A204.1 (cell line): ENCODE data around the gene PLPPR1.

Experiments used
- FAIRE-seq: peaks from 2 replicates; lab custom pipeline; 2012; peaks lifted over from hg19 to GRCh38; lab: Jason Lieb, UNC

Gene PLPPR1

GRCh38 chr9:101050650-101051049 is 22.1 kb downstream of the PLPPR1 start:
- no peak for FAIRE-seq

GRCh38 chr9:101054657-101055056 is 26.1 kb downstream of the PLPPR1 start:
- no peak for FAIRE-seq

GRCh38 chr9:101055516-101055915 is 27.0 kb downstream of the PLPPR1 start:
- no peak for FAIRE-seq

- FAIRE-seq = no peak
Observed at GRCh38 chr9:101062686-101063085, 34.2 kb downstream of the PLPPR1 start.

- FAIRE-seq = no peak
Observed at GRCh38 chr9:101063192-101063591, 34.7 kb downstream of the PLPPR1 start.

GRCh38 chr9:101064206-101064605 is 35.7 kb downstream of the PLPPR1 start:
- no peak for FAIRE-seq

GRCh38 chr9:101065930-101066329 is 37.4 kb downstream of the PLPPR1 start:
- no peak for FAIRE-seq

GRCh38 chr9:101068696-101069095 is 40.2 kb downstream of the PLPPR1 start:
- no peak for FAIRE-seq

- FAIRE-seq = no peak
Observed at GRCh38 chr9:101072259-101072658, 43.7 kb downstream of the PLPPR1 start.

- no peak for FAIRE-seq
Observed at GRCh38 chr9:101073122-101073521, 44.6 kb downstream of the PLPPR1 start.

GRCh38 chr9:101081641-101082040 is 53.1 kb downstream of the PLPPR1 start:
- FAIRE-seq = no peak

- FAIRE-seq = no peak
Observed at GRCh38 chr9:101083448-101084202, 55.1 kb downstream of the PLPPR1 start.

GRCh38 chr9:101087426-101087825 is 58.9 kb downstream of the PLPPR1 start:
- FAIRE-seq = no peak

GRCh38 chr9:101092922-101093321 is 64.4 kb downstream of the PLPPR1 start:
- no peak for FAIRE-seq

- no peak for FAIRE-seq
Observed at GRCh38 chr9:101093620-101094019, 65.1 kb downstream of the PLPPR1 start.

- FAIRE-seq = no peak
Observed at GRCh38 chr9:101094686-101095085, 66.2 kb downstream of the PLPPR1 start.

- FAIRE-seq = no peak
Observed at GRCh38 chr9:101097210-101097609, 68.7 kb downstream of the PLPPR1 start.

GRCh38 chr9:101098392-101098791 is 69.9 kb downstream of the PLPPR1 start:
- no peak for FAIRE-seq

- FAIRE-seq = no peak
Observed at GRCh38 chr9:101114317-101114716, 85.8 kb downstream of the PLPPR1 start.

- no peak for FAIRE-seq
Observed at GRCh38 chr9:101115102-101115501, 86.6 kb downstream of the PLPPR1 start.

GRCh38 chr9:101117161-101117560 is 88.6 kb downstream of the PLPPR1 start:
- no peak for FAIRE-seq

- no peak for FAIRE-seq
Observed at GRCh38 chr9:101119206-101119819, 90.8 kb downstream of the PLPPR1 start.

- no peak for FAIRE-seq
Observed at GRCh38 chr9:101121836-101122399, 93.4 kb downstream of the PLPPR1 start.

- FAIRE-seq = no peak
Observed at GRCh38 chr9:101126556-101126955, 98.0 kb downstream of the PLPPR1 start.
